ENCODE measurements around the gene TM2D3. TPM values are rescaled to one million over a fixed set of nuclear protein-coding genes. Genes with fewer than 3 reads are reported as not detected.

Gene TM2D3
- total and polyA plus RNA-seq, 2 experiments from 2014 or later, result 26.2 to 36.6 TPM

- peaks cover 7% of the 10 kb centered on the region for H3K4me1 Mint-ChIP-seq
- Histone ChIP-seq H3K27me3 (ENCODE audit: insufficient read depth) (no peaks in the 10 kb centered on the region), H3K4me1 (ENCODE audit: insufficient read depth) (no peaks in the 10 kb centered on the region), H3K27ac (ENCODE audit: low read depth) (no peak overlapping the region), H3K9me2 (ENCODE audit: insufficient read depth) (no peaks in the 10 kb centered on the region), H3K79me2 (replicated peaks; ENCODE audit: insufficient read depth) (no peaks in the 10 kb centered on the region), H3K4me2 (no peak overlapping the region), H3F3A (replicated peaks; ENCODE audit: low read depth) (no peaks in the 10 kb centered on the region), H2AFZ (no peak overlapping the region), H4K20me1 (replicated peaks; ENCODE audit: insufficient read depth) (no peaks in the 10 kb centered on the region), H3K4me3 (no peak overlapping the region), H3K36me3 (ENCODE audit: insufficient read depth) (no peaks in the 10 kb centered on the region; the same call in 1 of the 2 replicates)
- H3K4me3 Mint-ChIP-seq, result no peak overlapping the region
- no peak overlapping the region for H3K27ac Mint-ChIP-seq
- TF ChIP-seq CREB1 (CRISPR knock-in tag; IDR thresholded peaks at IDR 0.05; ENCODE audit: low read depth), result no peak
- TF ChIP-seq NANOG (IDR thresholded peaks at IDR 0.05; ENCODE audit: borderline replicate concordance), result no peak
- peak; percentile 29 to 53; a peak in 2 of 4 replicates for TF ChIP-seq CTCF (conservative IDR thresholded peaks at IDR 0.05; ENCODE audit: low read depth in 2 of 2)
- no peak for TF ChIP-seq ZNF462 (CRISPR knock-in tag; IDR thresholded peaks at IDR 0.05)
- DNase-seq (ENCODE audit: low spot score) (peak; percentile 47), ATAC-seq (peak; percentile 80)
- H3K27me3 Mint-ChIP-seq (ENCODE audit: insufficient read depth, low read depth, poor library complexity), result peaks cover 5% of the 10 kb centered on the region
- H3K9me3 Mint-ChIP-seq, result no peaks in the 10 kb centered on the region; the same call in 1 of the 3 replicates
- peaks cover 5% of the 10 kb centered on the region; the same call in 2 of the 3 replicates for H3K36me3 Mint-ChIP-seq (ENCODE audit: low read depth)
These were observed 20.1 kb upstream of the TM2D3 start for GRCh38 chr15:101672298-101672697.

All from GM23338 (cell line).